BJ (cell line): ENCODE results near the gene LYPD8. TPM values are rescaled to one million over a fixed set of nuclear protein-coding genes. Genes with fewer than 3 reads are reported as not detected.

Experiments
- CTCF ChIA-PET: fragments of 350-600 bp; formaldehyde crosslinking; extraction: SDS; loops from one replicate; lab custom pipeline; 2021; ENCODE audit warnings: antibody characterized with exemption, inconsistent platforms; lab: Yijun Ruan, JAX
- POLR2A ChIA-PET: fragments of 300-600 bp; sonication (Branson Sonifier 250); formaldehyde crosslinking; extraction: SDS; loops from one replicate; lab custom pipeline; 2021; ENCODE audit warnings: antibody characterized with exemption; lab: Charles Lee
- DNase-seq: peaks from one replicate; pipeline ENCODE4 v3.0.0-alpha.2; 2011; ENCODE audit warnings: low read depth
- H3K27me3 ChIP-seq: 2 replicates; pipeline ENCODE4 v1.6.0; 2011; ENCODE audit warnings: low read length; ENCODE audit not compliant: control insufficient read depth, insufficient read depth
- H3K36me3 ChIP-seq: 2 replicates; pipeline ENCODE4 v1.5.1; 2011; ENCODE audit warnings: low read length; ENCODE audit not compliant: control insufficient read depth, insufficient read depth
- H3K4me3 ChIP-seq: 2 replicates; pipeline ENCODE4 v1.5.1; 2011; ENCODE audit warnings: low read depth, mild to moderate bottlenecking, control low read depth, low read length
- CTCF ChIP-seq: IDR thresholded peaks from 2 replicates; pipeline ENCODE4 v1.5.1; 2011; ENCODE audit warnings: low read depth, mild to moderate bottlenecking, control low read depth, inconsistent platforms, low read length, moderate library complexity; ENCODE audit not compliant: insufficient read depth
- polyA plus RNA-seq: library from polyadenylated mRNA; depleted of rRNA; stranded (reverse); fragments of >200 nt; gene quantifications from 2 replicates; pipeline ENCODE4 v1.2.3, GENCODE V29; 2011

Gene LYPD8
- polyA plus RNA-seq, 1 experiment = not detected

GRCh38 chr1:248779350-248779749 lies 23.8 kb upstream of the LYPD8 start:
- H3K4me3 ChIP-seq = no peak overlapping the region
- DNase-seq = no peak
- no peak for TF ChIP-seq CTCF
- ChIA-PET POLR2A (no interaction called here), CTCF (no interaction called here)
- H3K36me3 ChIP-seq = no peaks in the 10 kb centered on the region
- H3K27me3 ChIP-seq = no peaks in the 10 kb centered on the region; the same call in 1 of the 2 replicates

GRCh38 chr1:248778906-248779305 lies 23.3 kb upstream of the LYPD8 start:
- no peaks in the 10 kb centered on the region; the same call in 1 of the 2 replicates for H3K27me3 ChIP-seq
- H3K36me3 ChIP-seq = no peaks in the 10 kb centered on the region
- H3K4me3 ChIP-seq = no peak overlapping the region
- DNase-seq = no peak
- ChIA-PET CTCF (no interaction called here), POLR2A (no interaction called here)
- TF ChIP-seq CTCF = no peak

GRCh38 chr1:248776991-248777390 lies 21.4 kb upstream of the LYPD8 start:
- ChIA-PET CTCF (no interaction called here), POLR2A (no interaction called here)
- H3K36me3 ChIP-seq = no peaks in the 10 kb centered on the region
- H3K4me3 ChIP-seq = no peak overlapping the region
- H3K27me3 ChIP-seq = no peaks in the 10 kb centered on the region; the same call in 1 of the 2 replicates
- no peak for TF ChIP-seq CTCF
- no peak for DNase-seq

- no peak for DNase-seq
- Histone ChIP-seq H3K36me3 (no peaks in the 10 kb centered on the region), H3K27me3 (no peaks in the 10 kb centered on the region; the same call in 1 of the 2 replicates), H3K4me3 (no peak overlapping the region)
- TF ChIP-seq CTCF = no peak
- ChIA-PET POLR2A (no interaction called here), CTCF (interaction anchor here (1.0 kb wide), 1 partner anchor 29 kb away, joined by 4 read pairs; no protein-coding TSS in a partner anchor)
Measured at GRCh38 chr1:248775441-248775840, 19.9 kb upstream of the LYPD8 start.

GRCh38 chr1:248759644-248760043 lies 4.1 kb upstream of the LYPD8 start:
- Histone ChIP-seq H3K27me3 (no peaks in the 10 kb centered on the region), H3K36me3 (no peaks in the 10 kb centered on the region), H3K4me3 (no peak overlapping the region)
- CTCF ChIA-PET = no interaction called here
- no peak for TF ChIP-seq CTCF
- no peak for DNase-seq
- POLR2A ChIA-PET = no interaction called here
